Astrocyte (in vitro differentiated cells and primary cell): ENCODE data around the gene OR1N1. TPM values are rescaled to one million over a fixed set of nuclear protein-coding genes. Genes with fewer than 3 reads are reported as not detected.

Experiments
- DNase-seq: peaks from one replicate; pipeline ENCODE4 v3.0.0-alpha.2; 2010; ENCODE audit warnings: low read depth
- FAIRE-seq: peaks from 2 replicates; lab custom pipeline; 2011; peaks lifted over from hg19 to GRCh38; lab: Jason Lieb, UNC
- H2AFZ ChIP-seq: 2 replicates; pipeline ENCODE4 v1.6.0; 2012; ENCODE audit warnings: low read depth, low read length, inconsistent platforms
- H3K27ac ChIP-seq: 2 replicates; pipeline ENCODE4 v1.5.1; 2011; ENCODE audit warnings: low read depth, low read length, inconsistent platforms
- H3K27me3 ChIP-seq: 2 replicates; pipeline ENCODE4 v1.6.0; 2011; ENCODE audit warnings: low read length, inconsistent platforms; ENCODE audit not compliant: insufficient read depth
- H3K36me3 ChIP-seq: 2 replicates; pipeline ENCODE4 v1.5.1; 2011; ENCODE audit warnings: low read length, inconsistent platforms; ENCODE audit not compliant: insufficient read depth
- H3K4me1 ChIP-seq: 2 replicates; pipeline ENCODE4 v1.5.1; 2011; ENCODE audit warnings: low read length, inconsistent platforms; ENCODE audit not compliant: insufficient read depth
- H3K4me2 ChIP-seq: 2 replicates; pipeline ENCODE4 v1.6.0; 2012; ENCODE audit warnings: low read length, inconsistent platforms
- H3K4me3 ChIP-seq: 2 replicates; pipeline ENCODE4 v1.5.1; 2011; ENCODE audit warnings: low read depth, mild to moderate bottlenecking, low read length, inconsistent platforms; ENCODE audit not compliant: insufficient read depth
- H3K79me2 ChIP-seq: 2 replicates; pipeline ENCODE4 v1.6.0; 2012; ENCODE audit warnings: mild to moderate bottlenecking, low read length, inconsistent platforms; ENCODE audit not compliant: insufficient read depth
- H3K9ac ChIP-seq: 2 replicates; pipeline ENCODE4 v1.6.0; 2012; ENCODE audit warnings: mild to moderate bottlenecking, low read length, inconsistent platforms
- H3K9me3 ChIP-seq: 2 replicates; pipeline ENCODE4 v1.5.1; 2012; ENCODE audit warnings: low read depth, mild to moderate bottlenecking, low read length, inconsistent platforms; ENCODE audit not compliant: insufficient read depth
- H4K20me1 ChIP-seq: 2 replicates; pipeline ENCODE4 v1.6.0; 2012; ENCODE audit warnings: low read length, inconsistent platforms; ENCODE audit not compliant: insufficient read depth
- H3K27ac Mint-ChIP-seq: one replicate; pipeline ENCODE4 v1.8.0; 2021; ENCODE audit warnings: mild to moderate bottlenecking, mixed read lengths; ENCODE audit not compliant: unreplicated experiment
- H3K27me3 Mint-ChIP-seq: one replicate; pipeline ENCODE4 v1.8.0; 2021; ENCODE audit warnings: low read depth, mixed read lengths; ENCODE audit not compliant: unreplicated experiment
- H3K36me3 Mint-ChIP-seq: one replicate; pipeline ENCODE4 v1.8.0; 2021; ENCODE audit warnings: low read depth, mixed read lengths; ENCODE audit not compliant: unreplicated experiment
- H3K4me1 Mint-ChIP-seq: one replicate; pipeline ENCODE4 v1.8.0; 2021; ENCODE audit warnings: low read depth, mixed read lengths; ENCODE audit not compliant: unreplicated experiment
- H3K4me3 Mint-ChIP-seq: one replicate; pipeline ENCODE4 v1.8.0; 2021; ENCODE audit warnings: mild to moderate bottlenecking, moderate library complexity, mixed read lengths; ENCODE audit not compliant: unreplicated experiment
- H3K9me3 Mint-ChIP-seq: one replicate; pipeline ENCODE4 v1.8.0; 2021; ENCODE audit warnings: mild to moderate bottlenecking, mixed read lengths; ENCODE audit not compliant: unreplicated experiment
- EZH2 ChIP-seq: IDR thresholded peaks from 2 replicates; pipeline ENCODE4 v1.6.1; 2012; ENCODE audit warnings: mild to moderate bottlenecking, low read length, inconsistent platforms; ENCODE audit not compliant: insufficient read depth
- total RNA-seq: library from RNA; stranded (reverse); gene quantifications from 2 replicates; pipeline ENCODE4 v1.2.1, GENCODE V29; 2021
- TF ChIP-seq, protein P1 (sequence below): IDR thresholded peaks from 2 replicates; pipeline ENCODE4 v1.5.1; 2011; ENCODE audit warnings: low read depth, mild to moderate bottlenecking, inconsistent platforms, low read length, moderate library complexity; ENCODE audit not compliant: insufficient read depth

The OR1N1 gene
- total RNA-seq, 1 donor from 2014 or later = not detected

DNA sequence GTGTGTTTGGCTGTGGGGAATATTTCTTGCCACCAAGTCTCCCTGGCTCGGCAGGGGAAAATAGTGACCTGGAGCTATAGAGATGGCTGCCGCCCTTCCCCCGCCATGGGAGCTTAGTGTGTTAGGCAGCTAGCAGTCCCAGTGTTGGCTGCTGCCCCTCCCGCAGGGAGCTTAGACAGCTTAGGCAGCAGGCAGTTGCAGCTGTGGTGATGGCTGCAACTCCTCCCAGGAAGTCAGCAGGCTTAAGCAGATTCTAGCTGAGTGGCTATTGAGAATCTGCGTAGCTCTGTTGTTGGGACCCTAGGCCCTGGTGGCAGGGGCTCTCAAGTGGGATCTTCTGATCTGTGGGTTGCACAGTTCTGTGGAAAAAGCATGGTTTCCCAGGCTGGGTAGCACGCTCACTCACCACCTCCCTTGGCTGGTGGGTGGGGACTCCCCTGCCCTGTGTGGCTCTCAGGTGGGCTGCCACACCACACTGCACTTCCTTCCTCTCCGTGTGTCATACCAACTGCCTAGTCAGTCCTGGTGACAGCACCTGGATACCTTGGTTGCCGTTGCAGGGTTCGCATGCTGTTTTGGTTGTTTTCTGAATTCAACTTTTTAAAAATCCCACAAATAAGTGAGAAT, 35.2 kb upstream of the OR1N1 start:
- H3K27me3 Mint-ChIP-seq = peaks cover 3% of the 10 kb centered on the region
- no peaks in the 10 kb centered on the region for H3K36me3 ChIP-seq
- no peak overlapping the region for H2AFZ ChIP-seq
- no peaks in the 10 kb centered on the region for H4K20me1 ChIP-seq
- no peaks in the 10 kb centered on the region for H3K4me1 Mint-ChIP-seq
- FAIRE-seq (no peak), DNase-seq (no peak)
- no peak overlapping the region for H3K4me3 Mint-ChIP-seq
- TF ChIP-seq, protein P1, sequence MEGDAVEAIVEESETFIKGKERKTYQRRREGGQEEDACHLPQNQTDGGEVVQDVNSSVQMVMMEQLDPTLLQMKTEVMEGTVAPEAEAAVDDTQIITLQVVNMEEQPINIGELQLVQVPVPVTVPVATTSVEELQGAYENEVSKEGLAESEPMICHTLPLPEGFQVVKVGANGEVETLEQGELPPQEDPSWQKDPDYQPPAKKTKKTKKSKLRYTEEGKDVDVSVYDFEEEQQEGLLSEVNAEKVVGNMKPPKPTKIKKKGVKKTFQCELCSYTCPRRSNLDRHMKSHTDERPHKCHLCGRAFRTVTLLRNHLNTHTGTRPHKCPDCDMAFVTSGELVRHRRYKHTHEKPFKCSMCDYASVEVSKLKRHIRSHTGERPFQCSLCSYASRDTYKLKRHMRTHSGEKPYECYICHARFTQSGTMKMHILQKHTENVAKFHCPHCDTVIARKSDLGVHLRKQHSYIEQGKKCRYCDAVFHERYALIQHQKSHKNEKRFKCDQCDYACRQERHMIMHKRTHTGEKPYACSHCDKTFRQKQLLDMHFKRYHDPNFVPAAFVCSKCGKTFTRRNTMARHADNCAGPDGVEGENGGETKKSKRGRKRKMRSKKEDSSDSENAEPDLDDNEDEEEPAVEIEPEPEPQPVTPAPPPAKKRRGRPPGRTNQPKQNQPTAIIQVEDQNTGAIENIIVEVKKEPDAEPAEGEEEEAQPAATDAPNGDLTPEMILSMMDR = no peak
- TF ChIP-seq EZH2 = no peak
- H3K27ac ChIP-seq = no peak overlapping the region
- no peaks in the 10 kb centered on the region for H3K9me3 ChIP-seq
- H3K27me3 ChIP-seq = no peaks in the 10 kb centered on the region
- no peaks in the 10 kb centered on the region for H3K36me3 Mint-ChIP-seq
- H3K4me3 ChIP-seq = no peak overlapping the region
- H3K9ac ChIP-seq = no peak overlapping the region
- no peaks in the 10 kb centered on the region for H3K4me1 ChIP-seq
- H3K79me2 ChIP-seq = no peaks in the 10 kb centered on the region
- H3K27ac Mint-ChIP-seq = no peak overlapping the region
- no peak overlapping the region for H3K4me2 ChIP-seq
- H3K9me3 Mint-ChIP-seq = peaks cover 6% of the 10 kb centered on the region

DNA sequence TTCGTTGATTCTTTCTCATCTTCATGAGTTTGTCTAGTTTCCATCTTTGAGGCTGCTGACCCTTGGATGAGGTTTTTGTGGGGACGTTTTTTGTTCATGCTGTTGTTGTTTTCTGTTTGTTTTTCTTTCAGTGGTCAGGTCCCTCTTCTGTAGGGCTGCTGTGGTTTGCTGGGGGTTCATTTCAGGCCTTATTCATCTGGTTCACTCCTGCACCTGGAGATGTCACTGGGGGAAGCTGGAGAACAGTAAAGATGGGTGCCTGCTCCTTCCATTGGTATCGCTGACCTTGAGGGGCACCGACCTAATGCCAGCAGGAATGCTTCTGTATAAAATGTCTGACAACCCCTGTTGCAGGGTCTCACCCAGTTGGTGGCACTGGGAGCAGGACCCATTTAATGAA, 34.4 kb upstream of the OR1N1 start:
- Histone ChIP-seq H3K27me3 (no peaks in the 10 kb centered on the region), H3K79me2 (no peaks in the 10 kb centered on the region), H3K4me1 (no peaks in the 10 kb centered on the region), H2AFZ (no peak overlapping the region), H3K9me3 (no peaks in the 10 kb centered on the region), H3K9ac (no peak overlapping the region), H3K36me3 (no peaks in the 10 kb centered on the region), H3K4me2 (no peak overlapping the region), H3K27ac (no peak overlapping the region), H4K20me1 (no peaks in the 10 kb centered on the region), H3K4me3 (no peak overlapping the region)
- FAIRE-seq = no peak
- peaks cover 3% of the 10 kb centered on the region for H3K27me3 Mint-ChIP-seq
- no peak overlapping the region for H3K4me3 Mint-ChIP-seq
- TF ChIP-seq, protein P1 = no peak
- no peak for DNase-seq
- H3K27ac Mint-ChIP-seq = no peak overlapping the region
- H3K9me3 Mint-ChIP-seq = peaks cover 2% of the 10 kb centered on the region
- no peaks in the 10 kb centered on the region for H3K4me1 Mint-ChIP-seq
- H3K36me3 Mint-ChIP-seq = no peaks in the 10 kb centered on the region

DNA sequence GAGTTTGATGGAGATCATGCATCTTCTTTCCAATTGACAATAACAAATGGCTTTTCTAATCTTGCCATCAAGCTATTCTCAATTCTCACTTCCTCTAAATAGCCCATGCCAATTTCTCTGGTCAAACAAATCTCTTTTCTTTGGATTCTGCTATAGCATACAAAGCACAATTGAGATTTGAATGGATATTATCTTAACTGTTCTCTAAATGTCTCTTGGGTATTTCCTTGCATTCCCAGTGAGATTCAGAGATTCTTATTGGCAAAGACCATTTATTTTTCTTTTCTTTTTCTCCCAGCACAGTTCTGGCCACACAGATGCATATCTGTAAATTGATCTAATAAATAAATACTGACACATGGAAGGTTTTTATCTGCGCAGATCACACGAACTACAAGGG, 25.7 kb upstream of the OR1N1 start, which contains the start of gene OR1N2:
Gene OR1N2, plus strand, starts transcription at position 301 of the 400 bp plus-strand sequence. CDS start 100 bp downstream, outside the sequence.
- Mint-ChIP-seq H3K9me3 (peaks cover 5% of the 10 kb centered on the region), H3K4me1 (no peaks in the 10 kb centered on the region), H3K27me3 (no peaks in the 10 kb centered on the region), H3K27ac (no peak within 1 kb of the TSS), H3K4me3 (no peak within 1 kb of the TSS), H3K36me3 (no peaks in the 10 kb centered on the region)
- no peaks in the 10 kb centered on the region for H3K4me1 ChIP-seq
- DNase-seq (no peak), FAIRE-seq (no peak)
- no peaks in the 10 kb centered on the region for H4K20me1 ChIP-seq
- H3K36me3 ChIP-seq = no peaks in the 10 kb centered on the region
- H3K27ac ChIP-seq = no peak within 1 kb of the TSS
- H3K9ac ChIP-seq = no peak within 1 kb of the TSS
- H3K4me2 ChIP-seq = no peak within 1 kb of the TSS
- no peak within 1 kb of the TSS for H3K4me3 ChIP-seq
- no peaks in the 10 kb centered on the region for H3K27me3 ChIP-seq
- TF ChIP-seq, protein P1 = no peak
- TF ChIP-seq EZH2 = no peak
- H3K79me2 ChIP-seq = no peaks in the 10 kb centered on the region
- no peak within 1 kb of the TSS for H2AFZ ChIP-seq
- H3K9me3 ChIP-seq = no peaks in the 10 kb centered on the region
